HG03432 (cell line): Measurements from ENCODE around the gene OR52M1.
"Not testable (repeated sequence)": the region's sequence is repeated elsewhere in the genome, so short reads cannot be mapped to it uniquely, and the experiment has no call there.

Source experiments
- ATAC-seq: cut with Tn5 transposase; IDR thresholded peaks from one replicate; pipeline ENCODE4 v1.9.1; 2021; ENCODE audit warnings: mild to moderate bottlenecking, moderate library complexity; ENCODE audit not compliant: unreplicated experiment

Gene OR52M1

GRCh38 chr11:4544891-4545290, at the start of gene OR52M1:
Gene OR52M1, plus strand, starts transcription at chr11:4545191. Its CDS starts 0 bp downstream, at chr11:4545191.
- ATAC-seq: no peak

GRCh38 chr11:4495487-4495886, 49.5 kb upstream of the OR52M1 start:
- no peak for ATAC-seq

DNA sequence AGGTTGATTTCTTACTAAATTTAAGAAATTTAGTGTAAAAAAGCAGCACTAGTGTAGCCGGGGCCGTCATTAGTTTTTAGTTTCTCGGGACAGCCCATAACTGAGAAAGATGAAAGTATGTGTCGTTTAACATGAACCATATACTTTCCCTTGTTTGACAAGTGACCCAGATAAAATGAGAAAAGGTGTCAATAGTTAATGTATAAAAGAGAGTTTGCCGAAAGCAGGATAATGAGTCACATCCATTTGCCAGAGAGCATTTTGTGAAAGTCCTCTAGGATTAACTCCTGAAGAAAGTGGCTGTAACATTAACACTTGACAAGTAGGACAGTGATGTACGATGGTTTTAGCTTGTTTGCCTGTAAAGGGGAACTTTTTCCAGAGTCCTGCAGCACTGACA, 49.0 kb upstream of the OR52M1 start:
- no peak for ATAC-seq

GRCh38 chr11:4496557-4497248, 48.3 kb upstream of the OR52M1 start:
- no peak for ATAC-seq

DNA sequence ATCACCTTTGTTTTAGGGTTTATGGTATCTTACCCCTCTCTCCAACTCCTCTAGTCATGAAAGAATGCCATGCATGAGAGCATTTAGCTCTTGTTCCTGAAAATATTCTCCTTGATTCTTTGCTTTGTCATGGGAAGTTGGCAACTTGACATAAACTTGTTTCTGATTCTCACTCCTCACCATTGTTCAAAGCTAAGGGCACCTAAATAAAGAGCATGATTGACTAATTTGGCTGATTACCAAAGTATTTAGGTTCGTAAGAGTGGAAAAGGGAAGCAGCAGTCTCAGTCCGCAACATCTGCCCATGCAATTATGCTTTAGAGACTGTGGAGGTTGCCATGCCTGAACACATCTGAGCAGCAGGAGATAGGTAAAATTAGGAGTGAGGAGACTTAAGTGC, 36.1 kb upstream of the OR52M1 start:
- ATAC-seq: no peak

DNA sequence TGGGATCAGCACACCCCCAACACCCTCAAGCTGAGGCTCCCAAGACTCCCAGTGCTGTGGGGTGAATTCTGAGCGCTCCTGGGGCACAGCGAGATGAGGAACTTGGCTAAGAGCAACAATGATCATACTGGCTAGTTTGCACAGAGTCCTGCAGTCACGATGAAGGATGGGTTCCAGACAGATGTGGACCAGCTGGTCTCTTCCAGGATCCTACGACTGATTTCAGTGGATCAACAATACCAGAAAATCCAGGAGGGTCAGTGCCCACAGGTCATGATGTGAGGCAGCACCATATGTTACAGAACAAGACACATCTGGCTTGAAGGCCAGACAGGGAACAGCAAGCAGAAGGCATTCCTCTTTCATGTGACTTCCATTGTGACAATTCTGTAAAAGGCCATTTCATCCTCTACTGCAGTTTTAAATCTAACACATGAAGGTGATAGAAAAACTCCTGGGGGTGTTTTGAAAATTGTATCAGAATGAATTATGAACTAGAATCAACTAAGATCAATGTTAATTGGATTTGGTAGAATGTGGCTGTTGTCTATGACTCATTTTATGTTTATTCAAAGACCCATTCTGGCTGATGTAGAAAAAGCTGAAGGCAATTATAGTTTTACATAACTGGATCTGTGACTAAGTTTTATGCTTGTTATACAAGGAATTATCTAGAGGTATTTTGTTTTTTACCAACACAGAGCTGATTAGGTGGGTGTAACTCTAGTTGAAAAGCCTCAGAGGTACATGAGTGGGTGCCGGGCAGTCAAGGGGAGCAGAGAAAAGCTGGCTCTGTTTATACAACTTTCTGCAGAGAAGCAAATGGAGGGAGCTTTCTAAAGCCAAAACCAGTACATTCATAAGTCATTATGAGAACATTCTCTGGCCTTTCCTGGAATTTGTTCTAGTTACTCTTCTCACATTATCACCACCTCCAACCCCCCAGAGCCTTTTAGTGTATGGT, 33.4 kb upstream of the OR52M1 start:
- ATAC-seq: no peak

DNA sequence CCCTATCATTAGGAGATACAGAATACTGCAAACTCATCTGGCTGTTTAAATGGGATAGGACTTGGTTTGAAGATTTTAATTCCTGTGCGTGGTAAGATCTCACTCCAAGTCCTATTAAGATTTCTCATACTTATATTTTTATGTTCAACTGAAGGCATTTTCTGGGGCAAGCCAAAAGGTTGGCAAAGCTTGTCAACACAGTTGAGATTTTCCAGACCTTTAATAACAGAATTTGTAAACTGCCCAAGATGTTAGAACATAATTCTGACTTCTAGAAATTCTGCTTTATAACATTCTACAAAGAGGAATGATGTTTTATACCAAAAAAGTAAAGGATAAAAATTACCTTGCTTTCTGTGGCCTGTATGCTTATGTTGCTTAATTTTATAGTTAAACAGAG, 30.8 kb upstream of the OR52M1 start:
- ATAC-seq: no peak

- ATAC-seq: no peak
Observed at GRCh38 chr11:4522339-4522738, 22.7 kb upstream of the OR52M1 start.

GRCh38 chr11:4522752-4523151, 22.2 kb upstream of the OR52M1 start:
- no peak for ATAC-seq

- no peak for ATAC-seq
Observed at GRCh38 chr11:4523666-4524065, 21.3 kb upstream of the OR52M1 start.

DNA sequence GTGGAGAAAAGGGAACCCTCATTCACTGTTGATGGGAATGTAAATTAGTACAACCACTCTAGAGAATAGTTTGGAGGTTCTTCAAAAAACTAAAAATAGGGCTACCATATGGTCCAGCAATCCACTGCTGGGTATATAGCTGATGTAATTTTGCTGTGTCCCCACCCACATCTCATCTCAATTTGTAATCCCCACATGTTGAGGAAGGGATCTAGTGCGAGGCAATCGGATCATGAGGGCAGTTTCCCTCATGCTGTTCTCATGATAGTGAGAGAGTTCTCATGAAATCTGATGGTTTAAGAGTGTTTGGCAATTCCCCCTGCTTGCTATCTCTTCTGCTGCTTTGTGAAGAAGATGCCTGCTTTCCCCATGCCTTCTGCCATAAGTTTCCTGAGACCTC, 17.1 kb upstream of the OR52M1 start:
- ATAC-seq: no peak

- not testable (repeated sequence) for ATAC-seq
Observed at GRCh38 chr11:4531686-4532085, 13.3 kb upstream of the OR52M1 start.

GRCh38 chr11:4539603-4540219, 5.3 kb upstream of the OR52M1 start:
- ATAC-seq: peak; percentile 72

DNA sequence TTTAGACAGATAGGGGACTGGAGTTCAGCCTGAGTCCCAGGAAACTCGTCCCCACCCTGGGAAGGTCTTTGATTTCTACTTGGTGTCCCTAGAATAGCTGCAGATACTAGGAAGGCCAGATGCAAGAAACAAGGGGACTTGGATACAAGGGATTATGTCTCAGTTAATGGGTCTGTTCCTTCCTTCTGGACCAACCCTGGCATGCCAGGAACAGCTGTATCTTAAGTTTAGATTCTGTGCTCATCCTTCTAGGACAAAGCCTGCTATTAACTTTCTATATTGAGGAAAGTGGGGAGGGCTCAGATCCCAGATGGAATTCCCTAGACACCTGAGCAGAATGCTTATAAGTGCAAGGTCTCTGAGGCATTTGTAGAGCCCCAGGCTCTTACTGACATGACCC, 3.9 kb upstream of the OR52M1 start:
- no peak for ATAC-seq

GRCh38 chr11:4543561-4543960, 1.4 kb upstream of the OR52M1 start:
- no peak for ATAC-seq

DNA sequence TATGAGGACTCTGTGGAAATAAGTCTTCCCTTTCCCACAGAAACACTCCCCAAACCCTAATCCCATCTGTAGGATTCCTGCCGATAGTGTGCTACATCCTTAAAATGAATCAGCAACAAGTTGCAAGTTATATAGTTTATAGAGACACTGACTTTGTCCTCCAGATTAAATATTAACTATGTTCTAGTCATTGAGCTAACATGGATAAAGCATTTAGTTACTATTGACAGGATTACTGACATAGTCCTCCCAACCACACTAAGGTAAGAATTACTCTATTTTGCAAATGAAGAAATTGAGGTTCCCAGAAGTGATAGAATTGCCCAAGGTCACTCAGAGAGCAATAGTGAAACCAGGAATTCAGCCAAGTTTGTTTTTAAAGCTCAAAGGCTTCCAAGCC, 1.9 kb downstream of the OR52M1 start:
- ATAC-seq: no peak

DNA sequence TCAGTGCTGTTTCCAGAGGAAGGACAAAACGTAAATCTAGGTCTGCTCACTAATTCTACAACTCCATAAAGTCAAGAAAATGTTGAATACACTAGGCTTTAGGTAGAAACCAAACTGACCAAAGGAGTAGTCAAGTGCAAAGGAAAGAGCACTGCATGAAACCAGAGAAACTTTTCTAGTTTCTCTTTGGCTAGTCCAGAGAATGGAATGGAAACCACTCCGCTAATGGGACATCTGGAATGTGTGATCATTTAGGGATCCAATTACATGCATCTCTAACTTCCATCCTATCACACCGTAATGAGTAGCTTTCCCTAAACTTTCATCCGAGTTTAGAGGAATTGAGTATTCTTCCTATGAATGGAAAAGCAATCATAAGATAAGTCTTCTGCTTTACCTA, 2.4 kb downstream of the OR52M1 start:
- ATAC-seq: no peak

GRCh38 chr11:4551346-4551979, 6.5 kb downstream of the OR52M1 start:
- ATAC-seq: no peak

GRCh38 chr11:4559527-4560440, 14.8 kb downstream of the OR52M1 start:
- no peak for ATAC-seq

DNA sequence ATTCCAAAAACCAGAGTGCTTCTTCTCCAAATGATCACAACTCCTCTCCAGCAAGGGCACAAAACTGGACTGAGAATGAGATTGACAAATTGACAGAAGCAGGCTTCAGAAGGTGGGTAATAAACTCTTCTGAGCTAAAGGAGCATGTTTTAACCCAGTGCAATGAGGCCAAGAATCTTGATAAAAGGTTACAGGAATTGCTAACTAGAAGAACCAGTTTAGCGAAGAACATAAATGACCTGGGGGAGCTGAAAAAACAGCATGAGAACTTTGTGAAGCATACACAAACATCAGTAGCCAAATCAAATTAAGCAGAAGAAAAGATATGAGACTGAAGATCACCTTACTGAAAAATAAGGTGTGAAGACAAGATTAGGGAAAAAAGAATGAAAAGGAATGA, 15.5 kb downstream of the OR52M1 start:
- no peak for ATAC-seq
